Left ventricle myocardium inferior (tissue), 1 donor: ENCODE results near the gene PBX4. TPM values are rescaled to one million over a fixed set of nuclear protein-coding genes. Genes with fewer than 3 reads are reported as not detected.

Experiments
- DNase-seq: peaks from one replicate; pipeline ENCODE4 v3.0.0-alpha.2; 2020
- H3K27ac ChIP-seq: fragments of 200-600 bp; replicated peaks from 2 replicates; pipeline ENCODE4 v1.8.0; 2021
- H3K27me3 ChIP-seq: fragments of 200-600 bp; 2 replicates; pipeline ENCODE4 v1.8.0; 2021; ENCODE audit warnings: low read depth
- H3K36me3 ChIP-seq: fragments of 200-600 bp; 2 replicates; pipeline ENCODE4 v1.8.0; 2021
- H3K4me1 ChIP-seq: fragments of 200-600 bp; 2 replicates; pipeline ENCODE4 v1.8.0; 2021
- H3K4me3 ChIP-seq: fragments of 200-600 bp; 2 replicates; pipeline ENCODE4 v1.8.0; 2021; ENCODE audit warnings: mild to moderate bottlenecking, moderate library complexity
- H3K9me3 ChIP-seq: fragments of 200-600 bp; replicated peaks from 2 replicates; pipeline ENCODE4 v1.8.0; 2021
- intact Hi-C: fragments of 100-400 bp; cut with micrococcal nuclease; formaldehyde crosslinking; loops from one replicate; pipeline ENCODE4 v1.11.0; 2022
- total RNA-seq: library from RNA; stranded (reverse); fragmentation: NEBNext Ultra II Directional; extraction: Animal tissue kit (Norgen Biotek cat#: 25700); gene quantifications from one replicate; pipeline ENCODE4 v1.2.1, GENCODE V29; 2021
- TF ChIP-seq, protein P1 (sequence below): fragments of 200-600 bp; IDR thresholded peaks from 2 replicates; pipeline ENCODE4 v1.8.0; 2021; ENCODE audit warnings: antibody characterized with exemption, mild to moderate bottlenecking, borderline replicate concordance
- donor health status: DM: no; HTN: yes; CAD: no; lungs with severe emphysema.

The PBX4 gene
- total RNA-seq, 1 donor from 2014 or later, result not detected

DNA sequence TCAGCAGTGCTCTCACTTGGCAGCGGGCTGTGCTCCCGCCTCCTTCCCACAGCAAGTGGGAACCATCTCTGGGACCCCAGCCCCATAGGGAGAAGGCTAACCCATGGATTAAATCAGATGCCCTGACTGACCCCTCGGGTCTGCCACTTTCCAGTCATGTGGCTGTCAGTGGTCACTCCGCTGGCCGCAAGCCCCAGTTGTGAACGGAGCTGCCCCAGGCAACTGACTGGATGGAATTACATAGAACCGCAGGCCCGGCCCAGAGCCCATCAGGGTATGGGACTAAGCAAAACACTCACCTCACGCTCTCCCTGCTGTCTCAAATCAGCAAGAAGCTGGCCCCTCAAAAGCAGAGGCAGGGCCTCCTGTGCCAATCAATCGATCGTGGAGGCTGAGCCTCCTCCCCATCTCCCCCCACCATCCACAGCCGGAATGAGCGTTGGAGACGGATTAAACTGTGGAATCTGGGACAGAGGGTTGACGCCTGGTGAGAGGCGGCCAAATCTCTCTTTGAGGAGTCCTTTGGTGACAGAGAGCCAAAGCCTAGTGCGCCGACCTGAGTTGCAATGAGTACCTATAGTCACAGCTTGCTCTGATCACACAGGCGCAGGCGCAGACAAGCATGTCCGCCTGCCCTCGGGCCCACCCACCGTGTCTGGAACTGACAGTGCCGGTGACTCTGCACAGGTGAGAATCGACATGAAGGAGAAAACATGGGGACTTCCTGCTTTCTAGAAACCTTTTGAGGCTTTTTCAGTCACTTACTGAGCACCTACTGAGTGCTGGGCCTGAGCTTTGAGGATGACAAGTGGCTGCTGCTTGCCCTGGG lies 38.7 kb downstream of the PBX4 start:
- Histone ChIP-seq H3K4me1 (no peaks in the 10 kb centered on the region), H3K27me3 (no peaks in the 10 kb centered on the region), H3K4me3 (no peak overlapping the region), H3K36me3 (no peaks in the 10 kb centered on the region), H3K9me3 (no peaks in the 10 kb centered on the region), H3K27ac (no peak overlapping the region)
- TF ChIP-seq, protein P1, sequence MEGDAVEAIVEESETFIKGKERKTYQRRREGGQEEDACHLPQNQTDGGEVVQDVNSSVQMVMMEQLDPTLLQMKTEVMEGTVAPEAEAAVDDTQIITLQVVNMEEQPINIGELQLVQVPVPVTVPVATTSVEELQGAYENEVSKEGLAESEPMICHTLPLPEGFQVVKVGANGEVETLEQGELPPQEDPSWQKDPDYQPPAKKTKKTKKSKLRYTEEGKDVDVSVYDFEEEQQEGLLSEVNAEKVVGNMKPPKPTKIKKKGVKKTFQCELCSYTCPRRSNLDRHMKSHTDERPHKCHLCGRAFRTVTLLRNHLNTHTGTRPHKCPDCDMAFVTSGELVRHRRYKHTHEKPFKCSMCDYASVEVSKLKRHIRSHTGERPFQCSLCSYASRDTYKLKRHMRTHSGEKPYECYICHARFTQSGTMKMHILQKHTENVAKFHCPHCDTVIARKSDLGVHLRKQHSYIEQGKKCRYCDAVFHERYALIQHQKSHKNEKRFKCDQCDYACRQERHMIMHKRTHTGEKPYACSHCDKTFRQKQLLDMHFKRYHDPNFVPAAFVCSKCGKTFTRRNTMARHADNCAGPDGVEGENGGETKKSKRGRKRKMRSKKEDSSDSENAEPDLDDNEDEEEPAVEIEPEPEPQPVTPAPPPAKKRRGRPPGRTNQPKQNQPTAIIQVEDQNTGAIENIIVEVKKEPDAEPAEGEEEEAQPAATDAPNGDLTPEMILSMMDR, result no peak
- no peak for DNase-seq
- intact Hi-C loops, result no loop called here

DNA sequence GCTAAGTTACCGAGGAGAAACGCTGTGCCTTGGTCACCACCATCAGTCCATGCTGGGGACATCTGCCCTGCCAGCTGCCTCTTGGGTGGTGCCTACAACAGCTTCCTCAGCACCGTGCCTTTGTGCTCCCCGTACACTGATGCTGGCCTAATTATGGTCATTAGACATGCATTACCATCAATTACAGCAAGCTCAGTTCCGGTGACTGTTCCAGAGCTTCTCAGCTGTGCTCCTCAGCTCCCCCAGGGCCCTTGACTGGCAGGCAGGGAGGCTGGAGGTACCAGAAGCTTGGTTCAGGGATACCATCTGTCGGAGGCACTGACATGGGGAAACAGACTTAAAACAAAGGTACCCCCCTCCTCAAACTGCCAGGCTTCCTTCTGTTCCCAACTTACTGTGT lies 40.2 kb downstream of the PBX4 start:
- TF ChIP-seq, protein P1, result no peak
- no peak overlapping the region for H3K4me3 ChIP-seq
- H3K4me1 ChIP-seq, result no peaks in the 10 kb centered on the region
- no peak overlapping the region for H3K27ac ChIP-seq
- H3K36me3 ChIP-seq, result no peaks in the 10 kb centered on the region
- intact Hi-C loops, result no loop called here
- no peaks in the 10 kb centered on the region for H3K27me3 ChIP-seq
- H3K9me3 ChIP-seq, result no peaks in the 10 kb centered on the region
- no peak for DNase-seq

DNA sequence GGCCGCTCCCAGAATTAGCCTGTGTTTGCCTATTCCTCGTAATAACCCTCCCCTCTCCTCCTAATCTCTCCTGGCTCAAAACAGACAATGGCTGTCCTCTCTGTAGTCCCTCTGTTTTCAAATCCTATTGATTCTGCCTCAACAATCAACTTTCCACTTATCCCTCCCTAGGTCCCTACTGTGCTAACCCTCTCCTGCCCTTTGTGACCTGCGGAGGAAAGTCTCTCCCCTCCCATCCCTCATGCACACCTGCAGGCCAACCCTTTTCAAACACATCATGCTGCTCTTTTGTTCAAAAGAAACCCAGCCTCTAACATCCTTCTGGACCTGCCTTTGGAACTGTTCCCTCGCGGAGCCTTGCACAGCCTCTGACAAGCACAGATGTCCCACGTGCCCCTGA lies 43.1 kb downstream of the PBX4 start:
- Histone ChIP-seq H3K9me3 (no peaks in the 10 kb centered on the region), H3K36me3 (no peaks in the 10 kb centered on the region), H3K4me1 (no peaks in the 10 kb centered on the region), H3K27ac (no peak overlapping the region), H3K27me3 (no peaks in the 10 kb centered on the region), H3K4me3 (no peak overlapping the region)
- DNase-seq, result no peak
- TF ChIP-seq, protein P1, result no peak
- intact Hi-C loops, result no loop called here

DNA sequence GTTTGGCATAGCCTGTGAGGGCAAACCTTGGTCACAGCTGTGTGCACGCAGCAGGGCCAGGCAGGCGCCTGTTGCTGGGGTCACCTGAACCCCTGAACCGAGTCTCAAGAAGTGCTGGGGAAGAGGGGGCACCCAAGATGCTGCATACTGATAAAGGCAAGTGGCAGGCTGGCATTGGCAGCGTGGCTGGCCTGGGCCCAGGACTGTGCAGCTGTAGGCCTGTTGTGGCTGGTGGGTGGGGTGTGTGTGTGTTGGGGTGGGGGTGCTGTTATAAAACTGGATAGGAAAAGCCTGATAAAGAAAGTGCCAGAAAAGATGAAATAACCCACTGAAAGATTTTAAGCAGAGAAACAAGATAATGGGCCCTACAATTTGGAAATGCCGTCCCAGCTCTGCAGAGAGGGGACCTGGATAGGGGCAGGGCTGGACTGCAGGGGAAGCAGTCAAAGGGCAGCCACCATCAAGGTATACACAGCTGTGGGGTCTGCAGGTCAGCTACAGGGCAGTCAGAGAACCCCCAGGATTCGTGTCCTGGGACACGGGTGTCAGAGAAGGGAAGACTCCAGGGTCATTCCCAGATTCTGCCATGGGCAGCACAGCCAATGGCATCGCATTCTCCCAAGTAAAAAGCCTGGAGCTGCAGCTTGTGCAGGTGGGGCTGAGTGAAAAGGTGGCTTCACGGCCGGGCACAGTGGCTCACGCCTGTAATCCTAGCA lies 47.3 kb downstream of the PBX4 start:
- no peak overlapping the region for H3K27ac ChIP-seq
- TF ChIP-seq, protein P1, result no peak
- DNase-seq, result no peak
- no peaks in the 10 kb centered on the region for H3K36me3 ChIP-seq
- intact Hi-C loops, result no loop called here
- no peak overlapping the region for H3K4me3 ChIP-seq
- no peaks in the 10 kb centered on the region for H3K9me3 ChIP-seq
- H3K27me3 ChIP-seq, result no peaks in the 10 kb centered on the region
- H3K4me1 ChIP-seq, result no peaks in the 10 kb centered on the region

DNA sequence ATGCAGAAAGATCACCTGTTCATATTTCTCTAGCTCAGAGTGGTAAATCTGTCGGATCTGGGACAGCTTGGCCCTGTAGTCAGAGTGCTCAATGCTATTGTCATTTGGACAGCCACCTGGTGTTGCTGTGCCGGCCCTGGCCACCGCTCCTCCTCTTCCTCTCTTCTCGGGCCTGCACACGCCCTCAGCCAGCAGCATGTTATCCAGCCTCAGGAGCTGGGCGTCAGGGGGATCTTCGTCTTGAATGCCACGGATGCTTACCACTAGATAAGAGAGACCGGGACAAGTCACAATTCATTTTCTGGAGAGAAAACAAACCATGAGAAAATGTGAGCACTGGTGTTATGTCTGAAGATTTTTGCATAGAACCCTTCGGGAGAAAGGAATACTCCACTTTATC lies 47.9 kb downstream of the PBX4 start:
- no peak overlapping the region for H3K27ac ChIP-seq
- no peak for DNase-seq
- H3K9me3 ChIP-seq, result no peaks in the 10 kb centered on the region
- H3K4me1 ChIP-seq, result no peaks in the 10 kb centered on the region
- no peaks in the 10 kb centered on the region for H3K27me3 ChIP-seq
- intact Hi-C loops, result no loop called here
- no peaks in the 10 kb centered on the region for H3K36me3 ChIP-seq
- H3K4me3 ChIP-seq, result no peak overlapping the region
- TF ChIP-seq, protein P1, result no peak
